ENCODE measurements around the gene RPRM. TPM values are rescaled to one million over a fixed set of nuclear protein-coding genes. Genes with fewer than 3 reads are reported as not detected.
A peak's percentile ranks its signal among the peaks of the same experiment; 100 is the strongest.

RPRM gene
- total RNA-seq, 1 experiment from 2014 or later, result 38.4 TPM

DNA sequence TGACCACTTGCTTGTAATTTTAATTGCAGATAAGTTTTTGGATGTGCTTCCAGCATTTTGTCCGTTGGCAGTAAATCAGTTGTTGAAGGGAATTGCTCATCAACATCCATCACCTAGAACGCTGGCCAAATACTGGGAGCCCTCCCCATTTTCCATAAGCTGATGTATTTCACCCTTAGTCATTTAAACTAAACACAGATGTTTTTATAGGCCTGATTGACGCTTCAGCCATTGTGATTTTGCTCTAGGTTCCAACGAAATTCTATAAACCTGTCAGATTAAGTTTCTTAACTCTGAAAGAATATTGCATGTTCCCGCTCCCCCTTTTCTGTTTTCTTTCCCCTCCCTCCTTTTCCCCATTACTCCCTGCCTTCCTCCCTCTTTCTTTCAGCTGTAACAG lies 1.0 kb upstream of the RPRM start:
- no peak overlapping the region for H4K8ac ChIP-seq (replicated peaks; ENCODE audit: insufficient read length, low read depth, low read length)
- no peaks in the 10 kb centered on the region for H3K79me1 ChIP-seq (ENCODE audit: insufficient read depth, low read depth, low read length, poor library complexity, severe bottlenecking)
- no peaks in the 10 kb centered on the region for H4K20me1 ChIP-seq (ENCODE audit: control insufficient read depth, insufficient read depth, insufficient read length)
- H2BK12ac ChIP-seq (ENCODE audit: insufficient read length, low read depth, low read length), result no peak overlapping the region
- peak overlapping the region; percentile 90 for H3K4me2 ChIP-seq (ENCODE audit: insufficient read depth, insufficient read length, low read length)
- H2AFZ ChIP-seq (ENCODE audit: low read length), result no peak overlapping the region
- no peaks in the 10 kb centered on the region for H3K79me2 ChIP-seq (ENCODE audit: insufficient read depth, low read length)
- H3K9me3 ChIP-seq (ENCODE audit: control insufficient read depth, low read depth, low read length), result no peaks in the 10 kb centered on the region
- no peak overlapping the region for H3K23ac ChIP-seq (ENCODE audit: insufficient read length, low read depth, low read length)
- no peak overlapping the region for H3T11ph ChIP-seq (ENCODE audit: low read length)
- WGBS (ENCODE audit: extremely low coverage, insufficient read length, low lambda C conversion rate), result no CpG with 5 or more reads among the region's 5 CpGs
- Mint-ChIP-seq H3K27ac (no peak overlapping the region), H3K4me1 (peaks cover 37 to 42% of the 10 kb centered on the region in 2 experiments), H3K36me3 (ENCODE audit: insufficient read depth in 1 of 3, low read depth in 3 of 3) (no peaks in the 10 kb centered on the region; a peak in 1 of 7 replicates), H3K27me3 (ENCODE audit: low read depth) (peaks cover 2% of the 10 kb centered on the region), H3K9me3 (no peaks in the 10 kb centered on the region), H3K4me3 (peak overlapping the region; percentile 79 to 87)
- no peak overlapping the region for H2BK5ac ChIP-seq (ENCODE audit: insufficient read length, low read length)
- no peak overlapping the region for H4K5ac ChIP-seq (ENCODE audit: insufficient read length, low read depth, low read length)
- H3K18ac ChIP-seq (ENCODE audit: insufficient read length, low read depth, low read length), result no peak overlapping the region
- H2BK15ac ChIP-seq (ENCODE audit: low read depth, low read length), result no peak overlapping the region
- H3K27me3 ChIP-seq (ENCODE audit: insufficient read depth, low read length), result no peaks in the 10 kb centered on the region; the same call in 1 of the 2 replicates
- no peak overlapping the region for H4K91ac ChIP-seq (ENCODE audit: insufficient read length, low read depth, low read length)
- no peak overlapping the region for H3K14ac ChIP-seq (ENCODE audit: insufficient read depth, low read length)
- no peak overlapping the region for H3K27ac ChIP-seq (ENCODE audit: insufficient read length, low read depth, low read length)
- no peak overlapping the region for H2BK120ac ChIP-seq (ENCODE audit: low read depth, low read length, poor library complexity, severe bottlenecking)
- no peak overlapping the region for H3K56ac ChIP-seq (ENCODE audit: insufficient read length, low read depth, low read length)
- H3K4ac ChIP-seq (ENCODE audit: low read depth, low read length), result no peak overlapping the region
- no peak for DNase-seq
- TF ChIP-seq, protein P1, sequence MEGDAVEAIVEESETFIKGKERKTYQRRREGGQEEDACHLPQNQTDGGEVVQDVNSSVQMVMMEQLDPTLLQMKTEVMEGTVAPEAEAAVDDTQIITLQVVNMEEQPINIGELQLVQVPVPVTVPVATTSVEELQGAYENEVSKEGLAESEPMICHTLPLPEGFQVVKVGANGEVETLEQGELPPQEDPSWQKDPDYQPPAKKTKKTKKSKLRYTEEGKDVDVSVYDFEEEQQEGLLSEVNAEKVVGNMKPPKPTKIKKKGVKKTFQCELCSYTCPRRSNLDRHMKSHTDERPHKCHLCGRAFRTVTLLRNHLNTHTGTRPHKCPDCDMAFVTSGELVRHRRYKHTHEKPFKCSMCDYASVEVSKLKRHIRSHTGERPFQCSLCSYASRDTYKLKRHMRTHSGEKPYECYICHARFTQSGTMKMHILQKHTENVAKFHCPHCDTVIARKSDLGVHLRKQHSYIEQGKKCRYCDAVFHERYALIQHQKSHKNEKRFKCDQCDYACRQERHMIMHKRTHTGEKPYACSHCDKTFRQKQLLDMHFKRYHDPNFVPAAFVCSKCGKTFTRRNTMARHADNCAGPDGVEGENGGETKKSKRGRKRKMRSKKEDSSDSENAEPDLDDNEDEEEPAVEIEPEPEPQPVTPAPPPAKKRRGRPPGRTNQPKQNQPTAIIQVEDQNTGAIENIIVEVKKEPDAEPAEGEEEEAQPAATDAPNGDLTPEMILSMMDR (conservative IDR thresholded peaks at IDR 0.05), result no peak
- peaks cover 21% of the 10 kb centered on the region for H3K23me2 ChIP-seq (ENCODE audit: insufficient read length, low read depth, low read length, poor library complexity, severe bottlenecking)
- H2AK5ac ChIP-seq (ENCODE audit: insufficient read length, low read length), result no peak overlapping the region
- H2BK20ac ChIP-seq (ENCODE audit: low read depth, low read length, poor library complexity, severe bottlenecking), result no peak overlapping the region
- H3K4me1 ChIP-seq (ENCODE audit: insufficient read depth, low read length), result peaks cover 2% of the 10 kb centered on the region; the same call in 1 of the 2 replicates
- peak overlapping the region; percentile 16 for H3K9ac ChIP-seq (ENCODE audit: extremely low read depth, insufficient read length, low read length)
